Tibial nerve (tissue), 4 donors: ENCODE data around the gene CNST. TPM values are rescaled to one million over a fixed set of nuclear protein-coding genes. Genes with fewer than 3 reads are reported as not detected.

Experiments used
- DNase-seq, 2 donors: peaks; one replicate each; pipeline ENCODE4 v3.0.0-alpha.2; 2019; ENCODE audit warnings: low spot score in 2 of 2
- H3K27ac ChIP-seq, 4 donors: fragments of 200-600 bp; sonication (generic) in 3 of 4; one replicate each; pipeline ENCODE4 v1.5.1; 2017 to 2019; ENCODE audit warnings: mild to moderate bottlenecking in 1 of 4
- H3K27me3 ChIP-seq, 2 donors: fragments of 200-600 bp; sonication (generic) in 1 of 2; one replicate each; pipeline versions ENCODE4 v1.5.1 to v1.6.0; 2017 to 2019
- H3K36me3 ChIP-seq, 3 donors: fragments of 200-600 bp; sonication (generic); one replicate each; pipeline ENCODE4 v1.5.1; 2018 to 2019
- H3K4me1 ChIP-seq, 4 donors: fragments of 200-600 bp; sonication (generic) in 3 of 4; one replicate each; pipeline ENCODE4 v1.5.1; 2017 to 2019
- H3K4me3 ChIP-seq, 4 donors: fragments of 200-600 bp; sonication (generic) in 3 of 4; one replicate each; pipeline ENCODE4 v1.5.1; 2017 to 2019; ENCODE audit warnings: mild to moderate bottlenecking in 1 of 4, moderate library complexity in 1 of 4
- H3K9me3 ChIP-seq, 4 donors: fragments of 200-600 bp; sonication (generic) in 3 of 4; one replicate each; pipeline ENCODE4 v1.5.1; 2017 to 2019
- CTCF ChIP-seq, 5 experiments: fragments of 200-600 bp in 3 of 5; fragments of 450-650 bp in 2 of 5; sonication (generic) in 3 of 5; IDR thresholded peaks; one replicate each; pipeline ENCODE4 v1.5.1; 2016 to 2019; ENCODE audit warnings: antibody characterized with exemption in 5 of 5, mild to moderate bottlenecking in 3 of 5, moderate library complexity in 2 of 5
- EP300 ChIP-seq, 2 donors: sonication (generic); formaldehyde crosslinking; IDR thresholded peaks; one replicate each; pipeline ENCODE4 v1.6.1; 2017; ENCODE audit warnings: antibody characterized with exemption in 2 of 2, mild to moderate bottlenecking in 1 of 2
- POLR2A ChIP-seq, 2 donors: fragments of 450-650 bp; IDR thresholded peaks; one replicate each; pipeline ENCODE4 v1.6.1; 2017; ENCODE audit warnings: antibody characterized with exemption in 2 of 2, mild to moderate bottlenecking in 2 of 2, moderate library complexity in 2 of 2
- WGBS, 2 donors: methylation state at CpG; one replicate each; pipeline ENCODE4 v1.1.5; 2018; 5-methylcytosine and 5-hydroxymethylcytosine counted together
- total RNA-seq, 4 donors: library from RNA; depleted of rRNA; stranded (reverse); fragments of >200 nt; gene quantifications; one replicate each; pipeline ENCODE4 v1.1.0, GENCODE V29; 2016

Gene CNST
- total RNA-seq, 4 donors from 2014 or later: 16.5 to 20.3 (median 17.9) TPM

DNA sequence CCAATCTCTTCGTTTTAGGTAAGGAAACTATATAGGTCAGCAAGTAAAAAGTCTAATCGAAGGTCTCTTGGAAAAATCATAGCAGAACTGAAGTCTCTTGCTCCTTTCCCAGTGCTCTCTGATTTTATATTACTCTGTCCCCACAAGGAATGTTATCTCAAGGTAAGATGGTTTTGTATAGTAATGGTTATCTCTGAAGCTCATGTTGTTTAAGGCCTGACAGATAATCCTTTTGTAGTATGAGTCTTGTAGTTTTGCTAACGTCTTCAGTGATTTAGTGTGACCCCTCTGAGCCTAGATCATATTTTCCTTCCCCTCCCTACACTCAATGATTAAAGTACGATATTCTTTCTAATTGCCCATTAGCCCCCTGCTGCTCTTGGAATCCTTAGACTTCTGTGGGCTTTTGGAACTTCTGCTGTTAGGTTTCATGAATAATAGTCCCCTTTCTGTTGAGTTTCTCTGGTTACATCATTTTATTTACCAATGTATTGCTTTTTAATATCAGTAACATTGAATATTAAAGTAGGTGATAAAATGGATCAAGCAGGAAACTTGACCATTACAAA, 52.1 kb downstream of the CNST start:
- no peaks in the 10 kb centered on the region for H3K9me3 ChIP-seq
- H3K4me3 ChIP-seq: no peak overlapping the region
- TF ChIP-seq EP300 (IDR thresholded peaks at IDR 0.05) (no peak), POLR2A (IDR thresholded peaks at IDR 0.05) (no peak), CTCF (IDR thresholded peaks at IDR 0.05) (no peak)
- H3K4me1 ChIP-seq: peaks cover 0 to 1% (median 0%) of the 10 kb centered on the region in 4 donors
- no peak for DNase-seq
- no peak overlapping the region for H3K27ac ChIP-seq
- WGBS, 2 donors: 69 to 72% methylated on average over 4 of the region's 4 CpGs
- peaks cover 0 to 20% (median 0%) of the 10 kb centered on the region in 3 donors for H3K36me3 ChIP-seq
- no peaks in the 10 kb centered on the region for H3K27me3 ChIP-seq

- peaks cover 0 to 50% (median 0%) of the 10 kb centered on the region in 3 donors for H3K36me3 ChIP-seq
- H3K4me1 ChIP-seq: no peaks in the 10 kb centered on the region
- DNase-seq: no peak
- H3K27ac ChIP-seq: no peak overlapping the region
- TF ChIP-seq EP300 (IDR thresholded peaks at IDR 0.05): no peak
- no peak for TF ChIP-seq CTCF (IDR thresholded peaks at IDR 0.05)
- no peak for TF ChIP-seq POLR2A (IDR thresholded peaks at IDR 0.05)
- 77 to 82% methylated on average over 8 of the region's 8 CpGs for WGBS, 2 donors
- no peak overlapping the region for H3K4me3 ChIP-seq
- H3K9me3 ChIP-seq: no peaks in the 10 kb centered on the region
- H3K27me3 ChIP-seq: no peaks in the 10 kb centered on the region
These were observed 55.9 kb downstream of the CNST start for GRCh38 chr1:246622035-246622652.

- WGBS, 2 donors: 83 to 84% methylated on average over 5 of the region's 5 CpGs
- DNase-seq: no peak
These were observed 57.8 kb downstream of the CNST start for GRCh38 chr1:246624091-246624490.

GRCh38 chr1:246629030-246629429, 62.8 kb downstream of the CNST start:
- Histone ChIP-seq H3K4me3 (no peak overlapping the region), H3K9me3 (no peaks in the 10 kb centered on the region), H3K4me1 (no peaks in the 10 kb centered on the region), H3K27ac (no peak overlapping the region), H3K36me3 (peaks cover 0 to 45% (median 0%) of the 10 kb centered on the region in 3 donors), H3K27me3 (no peaks in the 10 kb centered on the region)
- 88 to 94% methylated on average over 2 of the region's 2 CpGs for WGBS, 2 donors
- no peak for DNase-seq
- TF ChIP-seq EP300 (IDR thresholded peaks at IDR 0.05): no peak
- TF ChIP-seq CTCF (IDR thresholded peaks at IDR 0.05): no peak
- TF ChIP-seq POLR2A (IDR thresholded peaks at IDR 0.05): no peak

More at GRCh38 chr1:246624091-246624490, 57.8 kb downstream of the CNST start:
- Histone ChIP-seq H3K27me3 (no peaks in the 10 kb centered on the region), H3K36me3 (peaks cover 0 to 67% (median 0%) of the 10 kb centered on the region in 3 donors), H3K9me3 (no peaks in the 10 kb centered on the region), H3K4me3 (no peak overlapping the region), H3K27ac (no peak overlapping the region), H3K4me1 (no peaks in the 10 kb centered on the region)
- no peak for TF ChIP-seq POLR2A (IDR thresholded peaks at IDR 0.05)
- TF ChIP-seq EP300 (IDR thresholded peaks at IDR 0.05): no peak
- TF ChIP-seq CTCF (IDR thresholded peaks at IDR 0.05): no peak

DNA sequence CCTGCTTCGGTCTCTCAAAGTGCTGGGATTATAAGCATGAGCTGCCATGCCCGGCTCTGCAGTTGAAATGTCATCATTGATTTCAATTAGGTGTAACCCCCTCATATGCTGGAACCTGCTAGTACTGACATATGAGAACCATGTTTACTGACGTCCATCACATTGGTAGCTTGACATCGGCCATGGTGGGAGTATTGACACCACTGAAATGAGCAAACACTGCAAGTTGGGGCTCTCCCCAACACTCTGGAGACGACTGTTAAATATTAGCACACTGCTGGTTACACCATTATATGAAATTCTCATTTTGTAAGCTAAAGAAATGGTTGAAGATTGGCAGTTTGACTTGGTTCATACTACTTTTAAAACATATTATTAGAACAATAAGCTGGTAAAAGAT, 63.7 kb downstream of the CNST start:
- no peak for DNase-seq
- Histone ChIP-seq H3K4me3 (no peak overlapping the region), H3K9me3 (no peaks in the 10 kb centered on the region), H3K36me3 (peaks cover 0 to 48% (median 0%) of the 10 kb centered on the region in 3 donors), H3K27me3 (no peaks in the 10 kb centered on the region), H3K27ac (no peak overlapping the region), H3K4me1 (no peaks in the 10 kb centered on the region)
- TF ChIP-seq CTCF (IDR thresholded peaks at IDR 0.05) (no peak), EP300 (IDR thresholded peaks at IDR 0.05) (no peak), POLR2A (IDR thresholded peaks at IDR 0.05) (no peak)
- 93 to 97% methylated on average over 5 of the region's 5 CpGs for WGBS, 2 donors
